Measurements from ENCODE around the gene VIPAS39. TPM values are rescaled to one million over a fixed set of nuclear protein-coding genes. Genes with fewer than 3 reads are reported as not detected.
A peak's percentile ranks its signal among the peaks of the same experiment; 100 is the strongest.

Gene VIPAS39
- total RNA-seq, 1 donor from 2014 or later: 22.9 TPM

- no peaks in the 10 kb centered on the region for H3K27me3 Mint-ChIP-seq (ENCODE audit: low read depth)
Measured at GRCh38 chr14:77457115-77457521, 283 bp downstream of the VIPAS39 start.

GRCh38 chr14:77455966-77456640 is 1.3 kb downstream of the VIPAS39 start:
- peaks cover 37% of the 10 kb centered on the region for H3K4me1 Mint-ChIP-seq
- peak overlapping the region; percentile 100 for H3K4me3 Mint-ChIP-seq
- no peak for DNase-seq (ENCODE audit: low read depth, low spot score)
- H3K9me3 Mint-ChIP-seq: no peaks in the 10 kb centered on the region
- H3K36me3 Mint-ChIP-seq (ENCODE audit: low read depth): peaks cover 8% of the 10 kb centered on the region
- TF ChIP-seq CTCF (conservative IDR thresholded peaks at IDR 0.05): no peak
- H3K27me3 Mint-ChIP-seq (ENCODE audit: low read depth): no peaks in the 10 kb centered on the region
- no peak overlapping the region for H3K27ac Mint-ChIP-seq (ENCODE audit: unreplicated experiment)

More at GRCh38 chr14:77457115-77457521, 283 bp downstream of the VIPAS39 start:
- Mint-ChIP-seq H3K9me3 (no peaks in the 10 kb centered on the region), H3K4me1 (peaks cover 37% of the 10 kb centered on the region), H3K27ac (ENCODE audit: unreplicated experiment) (peak overlapping the region; percentile 100), H3K4me3 (peak overlapping the region; percentile 100), H3K36me3 (ENCODE audit: low read depth) (peaks cover 11% of the 10 kb centered on the region)
- TF ChIP-seq CTCF (conservative IDR thresholded peaks at IDR 0.05): no peak
- no peak for DNase-seq (ENCODE audit: low read depth, low spot score)

GRCh38 chr14:77442196-77442595 is 15.2 kb downstream of the VIPAS39 start:
- no peaks in the 10 kb centered on the region for H3K9me3 Mint-ChIP-seq
- no peak for TF ChIP-seq CTCF (conservative IDR thresholded peaks at IDR 0.05)
- H3K4me1 Mint-ChIP-seq: no peaks in the 10 kb centered on the region
- H3K36me3 Mint-ChIP-seq (ENCODE audit: low read depth): peaks cover 13% of the 10 kb centered on the region
- no peak for DNase-seq (ENCODE audit: low read depth, low spot score)
- no peak overlapping the region for H3K4me3 Mint-ChIP-seq
- no peak overlapping the region for H3K27ac Mint-ChIP-seq (ENCODE audit: unreplicated experiment)
- H3K27me3 Mint-ChIP-seq (ENCODE audit: low read depth): no peaks in the 10 kb centered on the region

GRCh38 chr14:77439861-77440260 is 17.5 kb downstream of the VIPAS39 start:
- Mint-ChIP-seq H3K27me3 (ENCODE audit: low read depth) (no peaks in the 10 kb centered on the region), H3K4me3 (no peak overlapping the region), H3K27ac (ENCODE audit: unreplicated experiment) (no peak overlapping the region), H3K9me3 (no peaks in the 10 kb centered on the region), H3K36me3 (ENCODE audit: low read depth) (peaks cover 15% of the 10 kb centered on the region), H3K4me1 (no peaks in the 10 kb centered on the region)
- no peak for DNase-seq (ENCODE audit: low read depth, low spot score)
- TF ChIP-seq CTCF (conservative IDR thresholded peaks at IDR 0.05): no peak

- Mint-ChIP-seq H3K9me3 (no peaks in the 10 kb centered on the region), H3K4me3 (no peak overlapping the region), H3K27ac (ENCODE audit: unreplicated experiment) (no peak overlapping the region), H3K4me1 (no peaks in the 10 kb centered on the region), H3K27me3 (ENCODE audit: low read depth) (no peaks in the 10 kb centered on the region), H3K36me3 (ENCODE audit: low read depth) (peaks cover 12% of the 10 kb centered on the region)
- TF ChIP-seq CTCF (conservative IDR thresholded peaks at IDR 0.05): no peak
- no peak for DNase-seq (ENCODE audit: low read depth, low spot score)
Measured at GRCh38 chr14:77438596-77438995, 18.8 kb downstream of the VIPAS39 start.

Measured in neural crest cell (in vitro differentiated cells).